SJSA1 (cell line): ENCODE results near the gene TFRC. TPM values are rescaled to one million over a fixed set of nuclear protein-coding genes. Genes with fewer than 3 reads are reported as not detected.
"Not testable (repeated sequence)": the region's sequence is repeated elsewhere in the genome, so short reads cannot be mapped to it uniquely, and the experiment has no call there.

Experiments
- DNase-seq, 2 experiments: peaks; one replicate each; pipeline ENCODE4 v3.0.0-alpha.2; 2015 to 2020; ENCODE audit warnings: low spot score in 2 of 2, low read depth in 1 of 2
- H3K27ac ChIP-seq: fragments of 250-450 bp; sonication (Bioruptor Pico); 2 replicates; pipeline ENCODE4 v1.5.1; 2020; ENCODE audit warnings: mild to moderate bottlenecking, moderate library complexity
- H3K27me3 ChIP-seq: fragments of 250-450 bp; sonication (Bioruptor Pico); replicated peaks from 2 replicates; pipeline ENCODE4 v1.5.1; 2020; ENCODE audit warnings: mild to moderate bottlenecking, moderate library complexity
- H3K36me3 ChIP-seq: fragments of 250-450 bp; sonication (Bioruptor Pico); 2 replicates; pipeline ENCODE4 v1.5.1; 2020; ENCODE audit warnings: mild to moderate bottlenecking
- H3K4me1 ChIP-seq: fragments of 250-450 bp; sonication (Bioruptor Pico); replicated peaks from 2 replicates; pipeline ENCODE4 v1.6.1; 2021; ENCODE audit warnings: mild to moderate bottlenecking
- H3K4me3 ChIP-seq: fragments of 250-450 bp; sonication (Bioruptor Pico); 2 replicates; pipeline ENCODE4 v1.5.1; 2020; ENCODE audit warnings: mild to moderate bottlenecking
- H3K9me3 ChIP-seq: fragments of 250-450 bp; sonication (Bioruptor Pico); replicated peaks from 2 replicates; pipeline ENCODE4 v1.5.1; 2020; ENCODE audit warnings: mild to moderate bottlenecking
- total RNA-seq: library from RNA; depleted of rRNA; stranded (reverse); fragments of >200 nt; shearing (Covaris generic); gene quantifications from 2 replicates; pipeline ENCODE4 v1.2.3, GENCODE V29; 2014

The TFRC gene
- total RNA-seq, 1 experiment from 2014 or later = 92.3 TPM

DNA sequence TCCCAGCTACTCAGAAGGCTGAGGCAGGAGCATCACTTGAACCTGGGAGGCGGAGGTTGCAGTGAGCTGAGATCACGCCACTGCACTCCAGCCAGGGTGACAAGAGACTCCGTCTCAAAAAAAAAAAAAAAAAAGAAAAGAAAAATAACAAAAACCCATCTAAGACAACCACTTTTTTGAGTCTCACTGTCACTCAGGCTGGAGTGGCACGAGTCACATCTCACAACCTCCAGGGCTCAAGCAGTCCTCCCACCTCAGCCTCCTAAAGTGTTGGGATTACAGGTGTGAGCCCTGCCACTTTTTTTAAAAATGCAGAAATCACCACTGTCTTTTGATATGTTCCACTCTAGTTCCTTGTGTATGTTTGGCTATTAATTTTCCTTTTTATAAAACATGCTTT lies 13.1 kb downstream of the TFRC start:
- not testable (repeated sequence) for H3K9me3 ChIP-seq, H3K4me1 ChIP-seq, DNase-seq, H3K27ac ChIP-seq, H3K27me3 ChIP-seq, H3K4me3 ChIP-seq
- H3K36me3 ChIP-seq = peaks cover 79% of the 10 kb centered on the region

DNA sequence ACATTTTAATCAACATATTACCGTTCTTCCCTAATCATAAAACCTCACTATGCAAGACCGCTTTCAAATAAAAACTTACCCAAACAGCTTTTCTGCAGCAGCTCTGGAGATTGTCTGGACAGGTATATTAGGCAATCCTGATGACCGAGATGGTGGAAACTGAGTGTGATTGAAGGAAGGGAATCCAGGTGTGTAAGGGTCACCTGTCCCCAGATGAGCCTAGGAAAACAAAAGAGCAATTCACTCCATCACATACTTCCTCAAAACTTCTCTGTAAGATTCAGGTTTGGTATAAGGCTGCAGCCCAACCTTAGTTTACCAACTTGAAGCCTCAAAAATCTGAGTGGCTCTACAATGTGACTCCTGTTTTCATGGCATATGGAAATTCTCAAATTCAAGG lies 14.5 kb downstream of the TFRC start:
- Histone ChIP-seq H3K4me3 (no peak overlapping the region), H3K27me3 (no peaks in the 10 kb centered on the region), H3K27ac (no peak overlapping the region), H3K4me1 (no peaks in the 10 kb centered on the region), H3K9me3 (no peaks in the 10 kb centered on the region), H3K36me3 (peaks cover 84% of the 10 kb centered on the region)
- DNase-seq = no peak

GRCh38 chr3:196063971-196064370 lies 17.9 kb downstream of the TFRC start:
- Histone ChIP-seq H3K27me3 (no peaks in the 10 kb centered on the region), H3K27ac (no peak overlapping the region), H3K36me3 (peaks cover 79% of the 10 kb centered on the region), H3K4me3 (no peak overlapping the region), H3K4me1 (no peaks in the 10 kb centered on the region), H3K9me3 (no peaks in the 10 kb centered on the region)
- no peak for DNase-seq

DNA sequence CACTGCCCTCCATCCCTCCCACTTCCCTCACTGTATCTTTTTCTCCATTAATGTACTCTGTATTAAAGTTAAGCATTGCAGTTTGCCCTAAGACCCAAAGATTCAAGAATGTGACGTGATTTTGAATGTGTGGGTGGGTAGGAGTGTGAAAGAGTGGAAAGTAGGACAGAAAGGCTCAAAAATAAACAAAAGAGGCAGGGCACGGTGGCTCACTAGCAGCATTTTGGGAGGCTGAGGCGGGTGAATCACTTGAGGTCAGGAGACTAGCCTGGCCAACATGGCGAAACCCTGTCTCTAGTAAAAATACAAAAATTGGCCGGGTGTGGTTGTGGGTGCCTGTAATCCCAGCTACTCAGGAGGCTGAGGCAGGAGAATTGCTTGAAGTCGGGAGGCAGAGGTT lies 18.4 kb downstream of the TFRC start:
- Histone ChIP-seq H3K4me1 (no peaks in the 10 kb centered on the region), H3K9me3 (no peaks in the 10 kb centered on the region), H3K4me3 (no peak overlapping the region), H3K36me3 (peaks cover 81% of the 10 kb centered on the region), H3K27me3 (no peaks in the 10 kb centered on the region), H3K27ac (no peak overlapping the region)
- no peak for DNase-seq

DNA sequence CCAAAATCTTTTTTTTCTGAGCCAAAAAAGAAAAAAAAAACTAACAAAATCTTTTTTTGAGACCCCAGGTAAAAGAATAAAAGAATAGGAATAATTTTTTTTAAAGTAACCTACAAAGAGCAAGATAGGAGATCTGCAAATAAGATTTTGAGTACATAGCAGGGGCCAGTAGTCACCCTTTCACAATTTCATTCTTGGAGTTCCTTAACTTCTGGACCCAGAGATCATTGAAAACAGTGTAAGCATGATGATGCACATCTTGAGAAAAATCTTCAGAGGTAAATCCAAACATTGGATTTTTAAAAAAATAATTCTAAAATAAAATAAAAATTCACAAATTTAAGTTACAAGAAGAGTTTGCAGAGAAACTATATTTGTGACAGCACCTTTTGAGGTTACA lies 18.8 kb downstream of the TFRC start:
- Histone ChIP-seq H3K27me3 (no peaks in the 10 kb centered on the region), H3K36me3 (peaks cover 83% of the 10 kb centered on the region), H3K4me3 (no peak overlapping the region), H3K9me3 (no peaks in the 10 kb centered on the region), H3K4me1 (no peaks in the 10 kb centered on the region), H3K27ac (no peak overlapping the region)
- no peak for DNase-seq

- H3K9me3 ChIP-seq = no peaks in the 10 kb centered on the region
- H3K36me3 ChIP-seq = peaks cover 81% of the 10 kb centered on the region
- H3K27me3 ChIP-seq = no peaks in the 10 kb centered on the region
- H3K4me1 ChIP-seq = no peaks in the 10 kb centered on the region
- H3K27ac ChIP-seq = no peak overlapping the region
- H3K4me3 ChIP-seq = no peak overlapping the region
- no peak for DNase-seq
These were observed 21.1 kb downstream of the TFRC start for GRCh38 chr3:196060834-196061233.

- no peak overlapping the region for H3K4me3 ChIP-seq
- peaks cover 82% of the 10 kb centered on the region for H3K36me3 ChIP-seq
- H3K27ac ChIP-seq = no peak overlapping the region
- H3K9me3 ChIP-seq = no peaks in the 10 kb centered on the region
- H3K4me1 ChIP-seq = no peaks in the 10 kb centered on the region
- no peak for DNase-seq
- H3K27me3 ChIP-seq = no peaks in the 10 kb centered on the region
These were observed 24.0 kb downstream of the TFRC start for GRCh38 chr3:196057760-196058331.

GRCh38 chr3:196056371-196056770 lies 25.5 kb downstream of the TFRC start:
- H3K27ac ChIP-seq, H3K4me1 ChIP-seq, H3K9me3 ChIP-seq, H3K4me3 ChIP-seq, H3K27me3 ChIP-seq, DNase-seq: not testable (repeated sequence)
- peaks cover 82% of the 10 kb centered on the region for H3K36me3 ChIP-seq

- Histone ChIP-seq H3K4me1 (no peaks in the 10 kb centered on the region), H3K9me3 (no peaks in the 10 kb centered on the region), H3K36me3 (peaks cover 84% of the 10 kb centered on the region), H3K27ac (no peak overlapping the region), H3K27me3 (no peaks in the 10 kb centered on the region), H3K4me3 (no peak overlapping the region)
- DNase-seq = no peak
These were observed 26.1 kb downstream of the TFRC start for GRCh38 chr3:196055683-196056270.

- Histone ChIP-seq H3K27ac (no peak overlapping the region), H3K36me3 (peaks cover 87% of the 10 kb centered on the region), H3K4me1 (no peaks in the 10 kb centered on the region), H3K27me3 (no peaks in the 10 kb centered on the region), H3K9me3 (no peaks in the 10 kb centered on the region), H3K4me3 (no peak overlapping the region)
- DNase-seq = no peak
These were observed 26.6 kb downstream of the TFRC start for GRCh38 chr3:196055240-196055639.

GRCh38 chr3:196054661-196055060 lies 27.2 kb downstream of the TFRC start:
- DNase-seq = no peak
- Histone ChIP-seq H3K9me3 (no peaks in the 10 kb centered on the region), H3K36me3 (peaks cover 85% of the 10 kb centered on the region), H3K4me1 (no peaks in the 10 kb centered on the region), H3K27ac (no peak overlapping the region), H3K4me3 (no peak overlapping the region), H3K27me3 (no peaks in the 10 kb centered on the region)

DNA sequence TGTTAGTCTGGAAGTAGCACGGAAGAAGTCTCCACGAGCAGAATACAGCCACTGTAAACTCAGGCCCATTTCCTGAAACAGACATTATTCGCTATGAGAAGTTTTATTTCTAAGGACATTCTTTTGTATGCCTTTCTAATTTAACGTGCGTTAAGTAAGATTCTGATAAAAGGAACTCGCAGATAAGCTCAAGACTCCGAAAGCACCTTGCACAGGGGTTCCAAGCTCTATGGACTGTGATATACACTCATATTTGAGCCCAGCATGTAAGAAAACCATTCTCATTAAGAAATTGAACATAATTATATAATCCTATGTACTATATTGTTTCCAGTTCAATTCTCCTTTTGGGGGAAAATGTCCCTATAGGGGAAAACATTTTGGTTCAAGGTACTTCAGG lies 28.4 kb downstream of the TFRC start:
- Histone ChIP-seq H3K4me1 (no peaks in the 10 kb centered on the region), H3K27me3 (no peaks in the 10 kb centered on the region), H3K36me3 (peaks cover 83% of the 10 kb centered on the region), H3K27ac (no peak overlapping the region), H3K9me3 (no peaks in the 10 kb centered on the region), H3K4me3 (no peak overlapping the region)
- DNase-seq = no peak

DNA sequence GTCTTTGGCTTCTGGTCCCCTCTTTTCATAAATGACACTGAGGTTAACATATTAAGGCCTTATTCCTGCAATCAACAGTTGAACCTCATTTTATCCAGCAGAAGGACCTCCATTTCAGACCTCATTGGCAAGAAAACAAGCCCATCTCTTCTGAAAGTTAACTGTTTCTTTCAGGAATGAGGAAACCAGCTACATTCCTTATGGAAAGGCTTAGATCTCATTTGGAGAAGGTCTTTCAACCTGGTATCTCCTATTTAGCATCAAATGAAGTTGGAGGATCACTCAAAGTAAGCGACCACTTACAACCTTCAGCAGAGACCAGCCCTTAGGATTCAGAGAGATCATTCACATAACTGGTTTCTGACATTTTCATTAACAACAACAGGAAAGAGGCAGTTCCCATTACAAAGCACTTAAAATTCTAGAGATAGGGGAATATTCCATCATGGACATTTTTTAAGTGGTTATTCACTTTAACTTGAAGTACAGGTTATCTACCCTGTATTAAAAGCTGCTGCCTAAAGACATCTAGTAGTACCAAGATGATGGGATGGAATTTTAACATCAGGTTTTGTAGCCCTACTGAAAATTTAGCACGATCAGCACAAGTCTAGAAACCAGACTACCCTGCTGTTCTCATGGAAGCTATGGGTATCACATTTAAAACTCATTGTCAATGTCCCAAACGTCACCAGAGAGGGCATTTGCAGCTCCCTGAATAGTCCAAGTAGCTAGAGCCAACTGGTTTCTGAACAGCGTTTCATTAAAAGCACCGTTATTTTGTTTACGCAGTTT lies 30.4 kb downstream of the TFRC start:
- H3K27ac ChIP-seq = no peak overlapping the region

GRCh38 chr3:196050597-196050996 lies 31.3 kb downstream of the TFRC start:
- Histone ChIP-seq H3K4me3 (no peak overlapping the region), H3K27ac (no peak overlapping the region), H3K27me3 (no peaks in the 10 kb centered on the region), H3K36me3 (peaks cover 58% of the 10 kb centered on the region), H3K4me1 (no peaks in the 10 kb centered on the region), H3K9me3 (no peaks in the 10 kb centered on the region)
- no peak for DNase-seq

More for the DNA sequence above, 30.4 kb downstream of the TFRC start:
- H3K4me3 ChIP-seq = no peak overlapping the region
- peaks cover 65% of the 10 kb centered on the region for H3K36me3 ChIP-seq
- H3K27me3 ChIP-seq = no peaks in the 10 kb centered on the region
- DNase-seq = no peak
- no peaks in the 10 kb centered on the region for H3K9me3 ChIP-seq
- no peaks in the 10 kb centered on the region for H3K4me1 ChIP-seq
